Neuronal stem cell (in vitro differentiated cells): ENCODE measurements around the gene KCNJ1.

Source experiments
- DNase-seq: peaks from one replicate; pipeline ENCODE4 v3.0.0-alpha.2; 2013; ENCODE audit warnings: low spot score
- H2AFZ ChIP-seq: one replicate; pipeline ENCODE4 v1.6.1; 2013; ENCODE audit warnings: mild to moderate bottlenecking, low read length, inconsistent platforms
- H2AK5ac ChIP-seq: 2 replicates; pipeline ENCODE4 v1.6.1; 2013; ENCODE audit warnings: low read depth, mild to moderate bottlenecking, inconsistent platforms, low read length, moderate library complexity, mixed read lengths
- H2BK120ac ChIP-seq: 2 replicates; pipeline ENCODE4 v1.6.1; 2013; ENCODE audit warnings: low read depth, mild to moderate bottlenecking, inconsistent platforms, low read length, moderate library complexity, mixed read lengths
- H2BK12ac ChIP-seq: one replicate; pipeline ENCODE4 v1.6.1; 2013; ENCODE audit warnings: low read length, inconsistent platforms
- H2BK15ac ChIP-seq: 2 replicates; pipeline ENCODE4 v1.6.1; 2013; ENCODE audit warnings: mild to moderate bottlenecking, low read length, inconsistent platforms, mixed read lengths
- H2BK5ac ChIP-seq: one replicate; pipeline ENCODE4 v1.6.1; 2013; ENCODE audit warnings: inconsistent platforms, mild to moderate bottlenecking, low read length, moderate library complexity
- H3K14ac ChIP-seq: one replicate; pipeline ENCODE4 v1.6.1; 2013; ENCODE audit warnings: low read length, inconsistent platforms
- H3K18ac ChIP-seq: 2 replicates; pipeline ENCODE4 v1.6.1; 2013; ENCODE audit warnings: low read length, inconsistent platforms
- H3K23ac ChIP-seq: 2 replicates; pipeline ENCODE4 v1.6.1; 2013; ENCODE audit warnings: low read depth, mild to moderate bottlenecking, mixed read lengths, low read length, inconsistent platforms; ENCODE audit not compliant: poor library complexity
- H3K27ac ChIP-seq: replicated peaks from 3 replicates; pipeline ENCODE4 v1.5.1; 2013; ENCODE audit warnings: low read length, inconsistent platforms
- H3K27me3 ChIP-seq, 3 experiments: 2 replicates each; pipeline ENCODE4 v1.6.1; 2013; ENCODE audit warnings: low read length in 3 of 3, mild to moderate bottlenecking in 2 of 3, inconsistent platforms in 1 of 3, low read depth in 1 of 3, mixed read lengths in 1 of 3, moderate library complexity in 1 of 3; ENCODE audit not compliant: control insufficient read depth in 3 of 3, insufficient read depth in 3 of 3
- H3K36me3 ChIP-seq, 2 donors: replicated peaks in 1 of 2; 2 replicates each; pipeline ENCODE4 v1.6.1; 2013; ENCODE audit warnings: low read length in 2 of 2; ENCODE audit not compliant: control insufficient read depth in 2 of 2, insufficient read depth in 2 of 2
- H3K4ac ChIP-seq: 2 replicates; pipeline ENCODE4 v1.6.1; 2013; ENCODE audit warnings: inconsistent platforms, mild to moderate bottlenecking, low read length, moderate library complexity
- H3K4me1 ChIP-seq, 2 donors: 1 replicate in 1 of 2; 2 replicates in 1 of 2; pipeline ENCODE4 v1.6.1; 2013; ENCODE audit warnings: low read length in 2 of 2, low read depth in 1 of 2; ENCODE audit not compliant: control insufficient read depth in 2 of 2, insufficient read depth in 1 of 2
- H3K4me2 ChIP-seq: one replicate; pipeline ENCODE4 v1.6.1; 2013; ENCODE audit warnings: mild to moderate bottlenecking, low read length, inconsistent platforms; ENCODE audit not compliant: insufficient read depth, poor library complexity, severe bottlenecking
- H3K4me3 ChIP-seq, 2 donors: 2 replicates each; pipeline ENCODE4 v1.5.1; 2013; ENCODE audit warnings: low read length in 2 of 2, mild to moderate bottlenecking in 2 of 2, inconsistent platforms in 1 of 2, moderate library complexity in 1 of 2
- H3K79me1 ChIP-seq: one replicate; pipeline ENCODE4 v1.6.1; 2013; ENCODE audit warnings: low read depth, mild to moderate bottlenecking, inconsistent platforms, low read length, moderate library complexity
- H3K9ac ChIP-seq: one replicate; pipeline ENCODE4 v1.6.1; 2013; ENCODE audit warnings: mild to moderate bottlenecking, low read depth, low read length, inconsistent platforms; ENCODE audit not compliant: poor library complexity
- H3K9me3 ChIP-seq, 2 donors: replicated peaks in 1 of 2; 2 replicates each; pipeline versions ENCODE3 to v1.6.1; 2013; ENCODE audit warnings: low read length in 2 of 2, mild to moderate bottlenecking in 2 of 2, inconsistent platforms in 1 of 2, low read depth in 1 of 2, mixed read lengths in 1 of 2, moderate library complexity in 1 of 2; ENCODE audit not compliant: control insufficient read depth in 2 of 2, insufficient read depth in 1 of 2
- H4K8ac ChIP-seq: one replicate; pipeline ENCODE4 v1.6.1; 2013; ENCODE audit warnings: low read depth, mild to moderate bottlenecking, inconsistent platforms, low read length, moderate library complexity
- H4K91ac ChIP-seq: one replicate; pipeline ENCODE4 v1.6.1; 2013; ENCODE audit warnings: low read length, low read depth, mild to moderate bottlenecking, inconsistent platforms; ENCODE audit not compliant: poor library complexity
- WGBS, 2 donors: extraction: QIAGEN DNeasy Blood & Tissue Kit; methylation state at CpG; one replicate each; pipeline ENCODE4 v1.1.7; 2013; ENCODE audit warnings: missing lambda C conversion rate in 2 of 2, mixed read lengths in 1 of 2; ENCODE audit not compliant: insufficient read length in 2 of 2, insufficient replicate concordance in 1 of 2; ENCODE audit errors: extremely low coverage in 2 of 2; 5-methylcytosine and 5-hydroxymethylcytosine counted together

The KCNJ1 gene

DNA sequence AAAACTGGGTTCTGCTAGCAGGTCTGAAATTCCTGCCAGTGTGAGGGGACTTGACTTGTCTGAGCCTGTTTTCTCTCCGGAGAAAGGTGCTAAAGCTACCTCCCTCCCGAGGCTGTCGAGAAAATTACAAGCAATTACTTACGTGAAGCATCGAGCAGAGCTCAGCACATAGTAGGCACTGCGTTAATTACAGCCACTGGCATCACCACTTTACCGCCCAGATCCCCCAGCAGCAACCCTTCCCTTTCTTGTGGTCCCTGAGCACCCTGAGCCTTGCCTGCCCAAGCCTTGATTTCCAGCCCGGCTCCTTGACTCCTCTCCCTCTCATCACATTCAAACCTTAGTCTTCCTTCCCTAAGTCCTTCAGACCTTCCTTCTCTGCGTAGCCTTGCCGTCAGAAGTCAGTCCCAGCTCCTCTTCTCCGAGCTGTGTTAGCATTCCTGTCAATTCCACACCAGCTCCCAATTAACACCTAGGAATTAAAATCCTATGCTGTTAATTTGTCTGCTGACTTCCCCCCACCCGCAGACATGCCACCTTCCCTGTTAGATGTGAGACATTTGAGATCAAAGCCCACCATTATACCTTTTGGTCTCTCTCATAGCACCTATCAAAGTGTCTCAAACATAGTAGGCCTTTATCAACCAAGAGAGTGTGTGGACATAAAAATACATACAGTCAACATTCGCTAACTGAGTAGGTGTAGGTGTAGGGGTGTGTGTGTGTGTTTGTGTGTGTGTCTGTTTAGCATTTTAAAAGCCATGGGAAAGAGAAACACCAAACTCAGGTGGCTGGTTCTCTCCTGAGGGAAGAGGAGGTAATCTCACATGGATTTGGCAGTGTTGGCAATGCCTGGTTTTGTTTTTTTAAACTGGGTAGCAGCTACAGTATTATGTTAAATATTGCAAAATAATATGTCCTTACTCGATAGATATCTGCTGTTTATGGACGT lies 21.2 kb upstream of the KCNJ1 start:
- Histone ChIP-seq H3K4me2 (no peak overlapping the region), H3K14ac (no peak overlapping the region), H2BK120ac (no peak overlapping the region), H3K4me1 (peaks cover 14 to 21% of the 10 kb centered on the region in 2 donors), H3K18ac (no peak overlapping the region), H3K9me3 (no peaks in the 10 kb centered on the region), H3K23ac (no peak overlapping the region), H2BK15ac (no peak overlapping the region), H4K8ac (no peak overlapping the region), H3K4ac (no peak overlapping the region), H2AFZ (no peak overlapping the region), H3K27ac (no peak overlapping the region), H4K91ac (no peak overlapping the region), H3K36me3 (no peaks in the 10 kb centered on the region), H3K79me1 (no peaks in the 10 kb centered on the region), H3K9ac (no peak overlapping the region), H3K27me3 (peaks cover 2 to 35% (median 28%) of the 10 kb centered on the region in 3 experiments), H2BK12ac (no peak overlapping the region), H2BK5ac (no peak overlapping the region), H3K4me3 (no peak overlapping the region), H2AK5ac (no peak overlapping the region)
- DNase-seq, result no peak
- WGBS, 2 donors, result no CpG with 5 or more reads among the region's 15 CpGs

DNA sequence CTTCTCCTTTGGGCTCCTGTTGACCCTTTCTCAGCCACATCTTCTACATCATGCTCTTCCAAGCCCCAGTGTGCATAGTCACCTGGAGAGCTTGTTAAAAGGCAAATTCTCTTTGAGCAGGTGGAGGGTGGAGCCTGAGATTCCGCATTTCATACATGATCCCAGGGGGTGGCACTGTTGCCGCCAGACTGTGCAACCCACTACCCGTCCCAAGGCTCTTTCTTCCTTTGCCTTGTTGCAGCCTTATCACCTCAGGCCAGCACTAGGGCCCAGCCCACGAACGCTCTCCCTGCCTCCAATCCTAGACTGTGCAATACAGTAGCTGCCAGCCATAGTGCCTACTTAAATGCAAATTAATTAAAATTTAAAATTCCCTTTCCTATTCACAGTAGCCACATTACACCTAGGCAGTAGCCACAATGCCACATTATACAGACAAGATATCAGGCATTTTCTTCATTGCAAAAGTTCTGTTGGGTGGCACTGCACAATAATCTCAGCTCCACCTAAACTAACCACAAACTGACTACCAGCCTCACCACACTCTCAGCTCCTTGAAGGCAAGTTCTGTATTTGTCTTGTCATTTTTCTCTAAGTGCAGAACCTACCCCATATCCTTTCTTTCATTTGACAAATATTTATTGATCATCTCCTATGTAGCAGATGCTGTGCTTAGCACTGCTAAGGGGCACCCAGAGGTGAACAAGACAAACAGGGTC lies 19.5 kb upstream of the KCNJ1 start:
- no peak overlapping the region for H3K4ac ChIP-seq
- no peak overlapping the region for H2BK12ac ChIP-seq
- no peak overlapping the region for H2BK5ac ChIP-seq
- no peak overlapping the region for H4K8ac ChIP-seq
- no peak overlapping the region for H3K23ac ChIP-seq
- no peak overlapping the region for H3K4me2 ChIP-seq
- H2BK15ac ChIP-seq, result no peak overlapping the region
- no peak overlapping the region for H3K27ac ChIP-seq
- no peak overlapping the region for H2AK5ac ChIP-seq
- no peak overlapping the region for H3K18ac ChIP-seq
- peaks cover 2 to 29% (median 28%) of the 10 kb centered on the region in 3 experiments for H3K27me3 ChIP-seq
- H3K9me3 ChIP-seq, result no peaks in the 10 kb centered on the region
- DNase-seq, result no peak
- H4K91ac ChIP-seq, result no peak overlapping the region
- no peaks in the 10 kb centered on the region for H3K79me1 ChIP-seq
- H2AFZ ChIP-seq, result no peak overlapping the region
- H2BK120ac ChIP-seq, result no peak overlapping the region
- H3K36me3 ChIP-seq, result no peaks in the 10 kb centered on the region
- H3K4me1 ChIP-seq, result peaks cover 8 to 9% of the 10 kb centered on the region in 2 donors
- H3K14ac ChIP-seq, result no peak overlapping the region
- WGBS, 2 donors, result no CpG with 5 or more reads among the region's 5 CpGs
- H3K9ac ChIP-seq, result no peak overlapping the region
- H3K4me3 ChIP-seq, result no peak overlapping the region

DNA sequence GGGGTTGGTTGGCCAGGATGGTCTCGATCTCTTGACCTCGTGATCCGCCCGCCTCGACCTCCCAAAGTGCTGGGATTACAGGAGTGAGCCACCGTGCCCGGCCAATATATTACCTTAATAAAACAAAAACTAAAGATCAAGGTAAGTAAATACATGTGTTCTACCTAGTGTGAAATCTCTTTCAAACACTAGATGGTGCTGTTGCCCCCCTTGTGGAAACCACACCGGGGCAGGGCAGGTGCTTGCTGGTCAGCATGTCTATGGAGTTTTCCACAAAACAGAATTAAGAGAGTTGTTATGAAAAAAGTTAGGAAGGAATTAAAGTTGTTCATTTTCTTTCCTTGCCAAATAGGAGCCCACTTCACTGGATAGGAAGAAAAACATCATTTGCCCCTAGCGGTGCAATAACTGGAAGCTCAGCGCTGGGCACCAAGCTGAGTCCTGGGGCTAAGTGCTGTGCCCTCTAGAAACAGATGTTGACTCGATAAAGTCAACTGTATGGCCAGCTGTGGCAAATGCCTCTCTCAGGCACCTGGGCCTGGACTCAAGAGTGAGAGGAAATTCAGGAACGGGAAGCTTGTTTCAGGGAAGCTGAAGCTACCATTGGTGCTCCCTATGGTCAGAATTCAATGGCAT lies 17.7 kb upstream of the KCNJ1 start:
- H3K4ac ChIP-seq, result no peak overlapping the region
- no peak overlapping the region for H2AK5ac ChIP-seq
- peaks cover 3 to 4% of the 10 kb centered on the region in 2 donors for H3K4me1 ChIP-seq
- H2AFZ ChIP-seq, result no peak overlapping the region
- no peak overlapping the region for H3K23ac ChIP-seq
- no peak overlapping the region for H2BK120ac ChIP-seq
- H3K9me3 ChIP-seq, result no peaks in the 10 kb centered on the region
- no peak overlapping the region for H3K27ac ChIP-seq
- H3K14ac ChIP-seq, result no peak overlapping the region
- peak; percentile 69 for DNase-seq
- H2BK12ac ChIP-seq, result no peak overlapping the region
- H3K4me3 ChIP-seq, result no peak overlapping the region
- H3K18ac ChIP-seq, result no peak overlapping the region
- H3K79me1 ChIP-seq, result no peaks in the 10 kb centered on the region
- no peak overlapping the region for H4K91ac ChIP-seq
- no peak overlapping the region for H2BK15ac ChIP-seq
- no peak overlapping the region for H3K9ac ChIP-seq
- H2BK5ac ChIP-seq, result no peak overlapping the region
- H3K27me3 ChIP-seq, result peaks cover 0 to 18% (median 18%) of the 10 kb centered on the region in 3 experiments
- no peak overlapping the region for H3K4me2 ChIP-seq
- H3K36me3 ChIP-seq, result no peaks in the 10 kb centered on the region
- WGBS, 2 donors, result no CpG with 5 or more reads among the region's 12 CpGs
- H4K8ac ChIP-seq, result no peak overlapping the region
